GM21423 (cell line): ENCODE measurements around the gene SP2.

Experiments used
- ATAC-seq: cut with Tn5 transposase; IDR thresholded peaks from one replicate; pipeline ENCODE4 v1.9.1; 2021; ENCODE audit warnings: mild to moderate bottlenecking, moderate library complexity; ENCODE audit not compliant: unreplicated experiment

The SP2 gene

DNA sequence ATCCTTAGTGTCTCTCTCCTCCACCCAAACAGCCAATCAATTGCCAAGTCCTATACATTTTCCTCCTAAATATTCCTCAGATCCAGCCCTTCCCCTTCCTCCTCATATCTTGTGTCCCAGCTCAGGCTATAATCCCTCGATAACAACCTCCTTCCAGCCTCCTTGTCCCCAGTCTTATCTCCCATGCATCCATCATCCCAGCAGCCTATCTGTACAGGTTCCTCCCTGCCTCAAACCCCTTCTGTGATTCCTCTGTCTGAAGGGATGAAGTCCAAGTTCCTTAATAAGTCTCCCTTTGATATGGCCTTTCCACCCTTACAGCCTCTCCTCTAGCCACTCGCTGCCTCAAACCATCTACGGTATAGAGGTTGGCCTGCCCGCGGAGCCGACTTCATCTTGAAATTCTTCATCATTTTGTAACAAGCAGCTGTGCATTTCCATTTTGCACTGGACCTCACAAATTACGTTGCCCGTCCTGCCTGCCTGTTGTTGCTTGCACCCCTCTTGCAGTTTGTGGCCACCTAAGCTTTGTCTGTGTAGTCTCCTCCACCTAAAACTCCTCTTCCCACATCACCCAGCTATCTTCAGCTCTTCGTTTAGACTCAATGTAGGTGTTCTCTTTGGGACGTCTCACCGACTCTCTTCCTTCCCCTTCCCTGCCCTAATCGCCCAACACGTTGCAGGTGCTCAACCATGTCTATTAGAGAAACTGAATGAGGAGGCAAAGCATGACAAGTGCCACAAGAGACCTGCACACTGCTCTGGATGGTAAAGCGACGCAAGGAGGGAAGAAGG, 74.1 kb downstream of the SP2 start:
- no peak for ATAC-seq

GRCh38 chr17:47970725-47971499, 74.9 kb downstream of the SP2 start, which contains the start of gene CDK5RAP3:
Gene CDK5RAP3 (plus strand): TSS chr17:47971113. CDS start chr17:47971147, 34 bp downstream.
- ATAC-seq, result peak; percentile 95

DNA sequence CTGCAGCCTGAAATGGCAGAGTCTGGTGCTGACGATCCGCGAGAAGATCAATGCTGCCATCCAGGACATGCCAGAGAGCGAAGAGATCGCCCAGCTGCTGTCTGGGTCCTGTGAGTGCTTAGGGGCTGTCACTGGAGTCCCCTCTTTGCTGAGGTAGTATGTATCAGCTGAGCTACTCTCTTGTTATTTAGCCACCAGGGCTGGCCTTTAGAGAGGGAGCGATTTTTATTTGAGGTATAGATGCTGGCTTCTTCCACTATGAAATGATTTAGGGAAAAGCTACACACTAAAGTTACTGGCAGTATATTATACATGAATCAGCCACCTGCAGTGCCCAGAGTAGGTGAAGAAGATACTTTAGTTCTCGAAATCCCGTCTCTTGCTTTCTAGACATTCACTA, 77.5 kb downstream of the SP2 start:
- no peak for ATAC-seq

DNA sequence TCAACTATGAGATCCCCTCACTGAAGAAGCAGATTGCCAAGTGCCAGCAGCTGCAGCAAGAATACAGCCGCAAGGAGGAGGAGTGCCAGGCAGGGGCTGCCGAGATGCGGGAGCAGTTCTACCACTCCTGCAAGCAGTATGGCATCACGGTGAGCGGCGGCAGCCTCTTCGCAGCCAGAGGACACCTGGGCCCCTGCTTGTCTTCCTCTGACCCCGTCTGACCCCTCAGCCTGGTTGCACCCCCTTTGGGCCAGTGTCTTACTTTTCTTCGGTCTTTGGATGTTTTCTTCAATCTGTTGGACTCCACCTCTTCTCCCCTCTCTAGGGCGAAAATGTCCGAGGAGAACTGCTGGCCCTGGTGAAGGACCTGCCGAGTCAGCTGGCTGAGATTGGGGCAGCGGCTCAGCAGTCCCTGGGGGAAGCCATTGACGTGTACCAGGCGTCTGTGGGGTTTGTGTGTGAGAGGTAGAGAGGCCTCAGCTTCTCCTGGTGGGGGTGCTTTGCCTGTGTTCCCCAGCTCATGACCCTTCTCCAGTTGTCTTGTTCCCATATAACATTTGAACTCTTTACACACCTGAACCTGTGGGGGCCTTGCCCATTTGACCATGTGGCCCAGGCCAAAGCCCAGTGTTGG, 79.3 kb downstream of the SP2 start:
- ATAC-seq, result no peak

- ATAC-seq, result no peak
Observed at GRCh38 chr17:47975823-47976205, 79.8 kb downstream of the SP2 start.

GRCh38 chr17:47978324-47978723, 82.3 kb downstream of the SP2 start:
- ATAC-seq, result no peak
